ENCODE measurements around the gene ECT2L. TPM values are rescaled to one million over a fixed set of nuclear protein-coding genes. Genes with fewer than 3 reads are reported as not detected.

ECT2L gene
- total RNA-seq, 1 experiment from 2014 or later = not detected

DNA sequence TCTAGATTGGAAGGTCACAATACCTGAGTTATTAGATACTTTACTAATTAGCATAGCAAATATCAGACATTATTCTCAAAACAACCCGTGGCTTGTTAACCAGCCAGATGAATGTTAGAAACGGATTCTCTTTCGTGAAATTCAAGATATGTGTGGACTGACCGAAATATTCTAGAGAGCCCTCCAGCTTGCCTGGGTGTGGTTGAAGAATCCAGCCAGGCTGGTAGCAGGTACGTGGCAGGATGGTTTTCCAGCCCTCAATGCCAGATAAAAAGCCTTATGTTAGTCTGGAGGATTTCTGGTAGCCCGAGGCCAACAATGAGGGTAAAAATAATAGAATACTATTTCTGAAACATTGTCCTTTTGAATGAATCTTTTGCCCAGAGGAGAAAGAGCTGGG lies 19.3 kb downstream of the ECT2L start:
- Histone ChIP-seq H3K27me3 (replicated peaks; ENCODE audit: insufficient read depth, low read depth, low read length, poor library complexity) (no peaks in the 10 kb centered on the region), H3K9me3 (ENCODE audit: low read depth, low read length, poor library complexity, severe bottlenecking) (no peaks in the 10 kb centered on the region), H3K27ac (ENCODE audit: low read depth, low read length, poor library complexity, severe bottlenecking) (no peak overlapping the region), H3K4me3 (ENCODE audit: low read depth, low read length, poor library complexity, severe bottlenecking) (no peak overlapping the region), H3K4me1 (ENCODE audit: insufficient read depth, low read length, poor library complexity, severe bottlenecking) (no peaks in the 10 kb centered on the region), H3K36me3 (ENCODE audit: insufficient read depth, low read length, poor library complexity, severe bottlenecking) (no peaks in the 10 kb centered on the region)
- POLR2A ChIA-PET (ENCODE audit: low non-redundant PET) = interaction anchor here (0.6 kb wide), 1 partner anchor 551 kb away, joined by 3 read pairs; no protein-coding TSS in a partner anchor
- no TSS peak for BruUV-seq (replicated peaks)
- no peak for TF ChIP-seq EZH2 (IDR thresholded peaks at IDR 0.05; ENCODE audit: borderline replicate concordance, low read depth, low read length, poor library complexity, severe bottlenecking)
- TF ChIP-seq, protein P1, sequence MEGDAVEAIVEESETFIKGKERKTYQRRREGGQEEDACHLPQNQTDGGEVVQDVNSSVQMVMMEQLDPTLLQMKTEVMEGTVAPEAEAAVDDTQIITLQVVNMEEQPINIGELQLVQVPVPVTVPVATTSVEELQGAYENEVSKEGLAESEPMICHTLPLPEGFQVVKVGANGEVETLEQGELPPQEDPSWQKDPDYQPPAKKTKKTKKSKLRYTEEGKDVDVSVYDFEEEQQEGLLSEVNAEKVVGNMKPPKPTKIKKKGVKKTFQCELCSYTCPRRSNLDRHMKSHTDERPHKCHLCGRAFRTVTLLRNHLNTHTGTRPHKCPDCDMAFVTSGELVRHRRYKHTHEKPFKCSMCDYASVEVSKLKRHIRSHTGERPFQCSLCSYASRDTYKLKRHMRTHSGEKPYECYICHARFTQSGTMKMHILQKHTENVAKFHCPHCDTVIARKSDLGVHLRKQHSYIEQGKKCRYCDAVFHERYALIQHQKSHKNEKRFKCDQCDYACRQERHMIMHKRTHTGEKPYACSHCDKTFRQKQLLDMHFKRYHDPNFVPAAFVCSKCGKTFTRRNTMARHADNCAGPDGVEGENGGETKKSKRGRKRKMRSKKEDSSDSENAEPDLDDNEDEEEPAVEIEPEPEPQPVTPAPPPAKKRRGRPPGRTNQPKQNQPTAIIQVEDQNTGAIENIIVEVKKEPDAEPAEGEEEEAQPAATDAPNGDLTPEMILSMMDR (conservative IDR thresholded peaks at IDR 0.05; ENCODE audit: low read depth, low read length) = no peak
- no peak for DNase-seq (ENCODE audit: low spot score)
- intact Hi-C loops (cut with micrococcal nuclease; ENCODE audit: unreplicated experiment) = loop anchor here (2.0 kb wide), 1 partner anchor 294 kb away; no protein-coding TSS in a partner anchor
- CTCF ChIA-PET = interaction anchor here (0.8 to 1.3 kb wide), 3 partner anchors 176 to 549 kb away, joined by 3 to 7 read pairs (median 4); no protein-coding TSS in a partner anchor

DNA sequence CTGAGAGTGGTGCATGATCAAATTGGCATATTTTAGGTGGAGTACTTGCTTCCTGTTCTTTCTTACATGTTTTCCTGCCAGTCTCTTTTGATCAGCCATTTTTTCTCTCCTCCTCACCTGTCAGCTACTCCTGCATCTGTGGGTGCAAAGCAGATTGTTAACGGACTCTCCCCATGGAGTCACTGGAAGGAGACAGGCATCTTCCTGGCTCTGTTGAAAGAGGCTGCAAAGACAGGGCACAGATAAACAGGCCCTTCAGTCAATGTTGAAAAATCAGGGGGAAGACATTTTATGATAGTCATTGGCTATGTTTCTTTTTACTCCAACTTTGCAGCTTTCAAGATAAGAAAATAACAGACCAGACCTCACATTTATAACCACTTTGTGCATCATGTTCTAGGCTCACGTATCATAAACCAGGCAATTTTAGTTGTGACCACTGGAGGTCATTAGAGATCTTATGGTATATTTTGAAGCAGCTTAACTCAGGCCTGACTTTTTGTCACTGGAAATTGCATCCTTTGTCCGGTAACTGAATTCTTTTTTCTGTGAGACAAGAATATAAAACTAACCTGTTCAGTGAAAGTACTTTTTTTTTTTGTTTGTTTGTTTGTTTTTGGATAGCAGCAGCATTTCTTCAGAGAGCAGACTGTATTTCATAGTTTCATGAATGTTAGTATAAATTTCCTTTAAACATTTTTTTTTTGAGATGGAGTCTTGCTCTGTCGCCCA lies 20.1 kb downstream of the ECT2L start:
- Histone ChIP-seq H3K4me3 (ENCODE audit: low read depth, low read length, poor library complexity, severe bottlenecking) (no peak overlapping the region), H3K4me1 (ENCODE audit: insufficient read depth, low read length, poor library complexity, severe bottlenecking) (no peaks in the 10 kb centered on the region), H3K27ac (ENCODE audit: low read depth, low read length, poor library complexity, severe bottlenecking) (no peak overlapping the region), H3K36me3 (ENCODE audit: insufficient read depth, low read length, poor library complexity, severe bottlenecking) (no peaks in the 10 kb centered on the region), H3K9me3 (ENCODE audit: low read depth, low read length, poor library complexity, severe bottlenecking) (no peaks in the 10 kb centered on the region), H3K27me3 (replicated peaks; ENCODE audit: insufficient read depth, low read depth, low read length, poor library complexity) (no peaks in the 10 kb centered on the region)
- CTCF ChIA-PET = interaction anchor here (0.6 to 1.3 kb wide), 5 partner anchors 42 to 642 kb away, joined by 3 to 7 read pairs (median 4); partner anchors contain the start of gene CCDC28A
- intact Hi-C loops (cut with micrococcal nuclease; ENCODE audit: unreplicated experiment) = loop anchor here (1.0 to 2.0 kb wide), 3 partner anchors 172 to 548 kb away; partner anchors contain the start of gene REPS1
- POLR2A ChIA-PET (ENCODE audit: low non-redundant PET) = interaction anchor here (0.6 to 0.7 kb wide), 2 partner anchors 171 to 550 kb away, joined by 3 to 4 read pairs; no protein-coding TSS in a partner anchor
- BruUV-seq (replicated peaks) = no TSS peak
- peak; percentile 74 for DNase-seq (ENCODE audit: low spot score)
- TF ChIP-seq EZH2 (IDR thresholded peaks at IDR 0.05; ENCODE audit: borderline replicate concordance, low read depth, low read length, poor library complexity, severe bottlenecking) = no peak
- TF ChIP-seq, protein P1 (conservative IDR thresholded peaks at IDR 0.05; ENCODE audit: low read depth, low read length) = peak; percentile 71

DNA sequence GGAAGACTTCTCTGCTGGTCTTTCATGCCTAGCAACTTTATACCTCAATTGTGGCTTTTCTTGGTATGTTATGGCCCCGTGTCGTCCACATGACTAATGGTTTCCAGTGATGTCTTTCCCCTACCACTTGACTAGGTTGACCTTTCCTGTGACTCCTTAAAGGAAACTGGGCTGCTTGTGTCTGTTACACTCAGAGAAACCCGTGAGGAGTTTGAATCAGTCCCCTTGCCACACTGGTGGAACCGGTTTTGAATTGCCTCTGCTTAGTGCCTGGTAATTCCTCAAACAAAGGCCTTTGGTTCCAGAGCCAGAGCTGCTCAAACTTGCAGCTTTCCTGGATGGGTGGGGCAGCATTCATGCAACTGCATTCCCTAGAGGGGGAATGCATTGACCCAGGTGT lies 21.9 kb downstream of the ECT2L start:
- H3K36me3 ChIP-seq (ENCODE audit: insufficient read depth, low read length, poor library complexity, severe bottlenecking) = no peaks in the 10 kb centered on the region
- H3K27me3 ChIP-seq (replicated peaks; ENCODE audit: insufficient read depth, low read depth, low read length, poor library complexity) = no peaks in the 10 kb centered on the region
- no peak overlapping the region for H3K4me3 ChIP-seq (ENCODE audit: low read depth, low read length, poor library complexity, severe bottlenecking)
- no TSS peak for BruUV-seq (replicated peaks)
- no peaks in the 10 kb centered on the region for H3K9me3 ChIP-seq (ENCODE audit: low read depth, low read length, poor library complexity, severe bottlenecking)
- no peak overlapping the region for H3K27ac ChIP-seq (ENCODE audit: low read depth, low read length, poor library complexity, severe bottlenecking)
- ChIA-PET POLR2A (ENCODE audit: low non-redundant PET) (no interaction called here), CTCF (no interaction called here)
- no peaks in the 10 kb centered on the region for H3K4me1 ChIP-seq (ENCODE audit: insufficient read depth, low read length, poor library complexity, severe bottlenecking)
- no peak for DNase-seq (ENCODE audit: low spot score)
- TF ChIP-seq, protein P1 (conservative IDR thresholded peaks at IDR 0.05; ENCODE audit: low read depth, low read length) = no peak
- TF ChIP-seq EZH2 (IDR thresholded peaks at IDR 0.05; ENCODE audit: borderline replicate concordance, low read depth, low read length, poor library complexity, severe bottlenecking) = no peak
- intact Hi-C loops (cut with micrococcal nuclease; ENCODE audit: unreplicated experiment) = no loop called here
